Measurements from ENCODE around the gene ENGASE. TPM values are rescaled to one million over a fixed set of nuclear protein-coding genes. Genes with fewer than 3 reads are reported as not detected.

The ENGASE gene
- polyA plus RNA-seq, 1 donor = 21.0 TPM

DNA sequence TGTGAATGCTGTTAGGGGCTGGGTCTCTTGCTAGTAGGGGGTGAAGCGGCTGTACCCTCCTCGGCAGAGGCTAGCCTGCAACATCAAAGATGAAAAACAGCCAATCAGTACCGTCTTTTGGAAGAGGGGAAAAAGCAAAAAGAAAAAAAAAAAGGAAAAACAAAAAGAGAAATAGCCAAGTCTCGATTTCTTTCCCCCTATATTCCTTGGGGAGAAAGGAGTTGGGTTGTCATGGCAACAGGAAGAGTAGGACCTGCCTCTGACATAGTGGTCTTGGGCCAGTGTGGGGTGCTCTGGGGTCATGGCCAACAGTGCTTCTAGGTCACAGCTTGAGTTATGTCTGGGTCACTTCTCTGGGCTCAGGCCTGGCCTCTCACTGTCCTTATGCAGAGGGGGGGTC is 17.9 kb downstream of the ENGASE start:
- no peak for DNase-seq

- DNase-seq = no peak
Observed at GRCh38 chr17:79093270-79093669, 18.6 kb downstream of the ENGASE start.

DNA sequence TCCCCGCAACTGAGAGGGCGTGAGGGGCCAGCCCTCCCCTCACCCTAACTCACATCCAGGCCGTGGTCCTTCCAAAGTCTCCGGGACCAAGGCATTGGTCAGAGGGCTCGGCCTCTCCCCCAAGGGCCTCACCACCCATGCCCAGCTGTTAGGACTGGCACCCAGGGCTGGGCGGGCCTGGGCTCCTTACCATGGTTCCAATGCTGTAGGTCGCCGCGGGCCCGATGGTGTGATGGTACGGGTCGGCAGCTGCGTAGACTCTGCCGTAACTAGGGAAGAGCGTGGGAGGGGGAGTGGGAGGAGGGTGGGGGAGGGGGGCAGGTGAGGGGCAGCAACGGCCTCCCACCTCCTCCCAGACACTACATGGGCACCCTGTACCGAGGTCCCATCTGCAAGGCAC is 19.6 kb downstream of the ENGASE start:
- DNase-seq = no peak

GRCh38 chr17:79095345-79096055 is 20.9 kb downstream of the ENGASE start:
- no peak for DNase-seq

- DNase-seq = no peak
Observed at GRCh38 chr17:79096477-79096876, 21.9 kb downstream of the ENGASE start.

DNA sequence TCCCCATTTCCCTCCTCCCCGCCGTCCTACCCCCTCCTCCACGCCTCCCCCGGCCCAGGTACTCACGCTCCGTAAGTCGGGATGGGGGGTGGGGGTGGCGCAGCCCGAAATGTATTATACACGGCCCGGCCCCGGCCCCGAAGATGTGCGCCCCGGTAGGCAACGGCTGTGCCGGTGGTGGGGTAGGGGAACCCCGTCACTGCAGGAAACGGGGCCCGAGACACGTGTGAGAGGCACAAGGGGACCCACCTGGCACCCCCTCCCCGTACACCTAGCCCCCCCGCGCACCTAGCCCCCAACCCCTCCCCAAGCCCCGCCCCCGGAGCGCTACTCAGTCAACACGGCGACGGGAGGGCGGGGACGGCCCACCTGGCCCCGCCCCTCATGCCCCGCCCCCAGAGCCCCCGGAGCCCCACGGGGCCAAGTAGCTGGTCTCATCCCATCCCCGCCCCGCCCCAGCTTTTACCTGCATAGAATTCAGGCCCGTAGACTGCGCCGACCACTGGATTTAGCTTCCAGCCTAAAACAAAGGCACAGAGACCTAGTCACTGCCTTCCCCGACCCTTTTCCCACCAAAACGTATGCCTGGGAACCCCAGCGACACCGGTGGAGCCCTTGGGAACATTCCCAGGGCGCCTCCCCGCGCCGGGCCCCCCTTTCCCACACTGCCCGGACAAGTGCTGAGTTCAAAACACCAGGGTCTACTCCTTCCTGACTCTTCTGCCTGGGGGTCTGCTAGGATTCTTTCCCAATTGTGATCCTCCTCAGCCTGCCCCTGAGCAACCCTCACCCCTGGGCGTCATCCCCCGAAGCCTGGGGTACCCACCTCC is 22.8 kb downstream of the ENGASE start:
- DNase-seq = no peak

DNA sequence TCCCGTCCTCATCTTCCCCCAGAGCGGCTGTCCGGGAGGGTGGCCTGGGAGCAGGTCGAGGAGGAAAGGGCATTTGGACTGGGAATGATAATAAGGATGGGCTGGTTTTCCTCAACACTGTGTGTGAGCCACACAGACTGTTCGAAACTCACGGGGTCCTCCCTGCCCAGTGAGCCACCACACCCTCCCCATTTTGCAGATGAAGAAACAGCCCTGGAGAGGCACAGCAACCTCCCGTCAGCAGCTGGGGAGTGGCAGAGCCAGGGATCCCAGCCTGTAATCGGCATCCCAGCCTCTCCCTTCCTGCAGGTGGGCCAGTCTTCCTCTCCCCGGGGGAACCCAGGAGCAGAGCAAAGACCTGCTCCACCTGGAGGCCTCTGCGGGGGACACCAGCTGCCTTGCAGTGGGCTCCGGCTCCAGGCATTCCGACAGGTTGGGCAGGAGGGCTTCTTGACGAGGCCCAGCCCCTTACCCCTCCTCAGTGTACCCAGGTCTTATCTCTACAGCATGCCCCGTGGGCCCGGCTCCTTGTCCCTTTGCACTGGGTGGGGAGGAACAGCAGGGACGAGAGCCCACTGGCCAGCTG is 23.8 kb downstream of the ENGASE start:
- no peak for DNase-seq

DNA sequence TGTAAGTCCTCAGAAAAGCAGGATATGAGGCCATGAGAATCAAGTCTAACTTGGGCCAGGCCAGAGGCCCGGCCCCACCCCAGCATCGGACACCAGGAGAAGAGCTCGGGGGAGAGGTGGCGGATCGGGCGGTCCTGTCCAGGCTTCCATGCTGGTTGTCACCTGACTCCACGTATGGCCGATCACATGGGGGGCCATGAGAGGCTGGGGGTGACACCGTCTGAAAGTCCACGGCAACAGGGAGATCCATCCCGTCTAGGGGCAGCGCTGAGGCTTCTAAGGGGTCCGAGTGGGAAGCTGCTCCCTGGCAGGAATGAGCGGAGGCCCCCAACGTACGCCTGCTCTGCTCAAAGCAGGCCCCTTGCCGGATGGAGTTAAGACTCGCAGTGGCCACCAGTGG is 25.8 kb downstream of the ENGASE start:
- no peak for DNase-seq

- DNase-seq = no peak
Observed at GRCh38 chr17:79101111-79101673, 26.6 kb downstream of the ENGASE start.

GRCh38 chr17:79102214-79102613 is 27.6 kb downstream of the ENGASE start:
- no peak for DNase-seq

- DNase-seq = no peak
Observed at GRCh38 chr17:79104898-79105600, 30.4 kb downstream of the ENGASE start.

GRCh38 chr17:79105937-79106336 is 31.3 kb downstream of the ENGASE start:
- DNase-seq = no peak

DNA sequence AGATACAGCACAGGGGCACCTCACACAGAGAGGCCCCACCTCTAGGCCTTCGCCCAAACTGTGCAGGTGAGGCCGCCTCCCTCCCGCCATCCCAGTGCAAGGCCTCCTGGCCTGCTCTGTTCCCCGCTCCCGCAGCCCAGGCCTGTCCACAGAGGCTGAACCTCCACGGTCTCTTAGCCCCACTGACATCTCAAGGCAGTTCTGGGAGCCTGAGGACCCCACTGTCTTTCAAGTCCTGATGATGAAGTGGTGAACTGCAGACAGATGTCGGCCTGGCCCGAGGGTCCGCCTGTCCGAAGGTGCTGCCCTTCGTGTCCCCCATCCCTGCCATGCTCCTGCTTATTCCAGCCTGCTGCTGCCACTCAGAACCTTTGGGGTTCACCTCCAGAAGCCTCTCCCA is 32.3 kb downstream of the ENGASE start:
- no peak for DNase-seq

- no peak for DNase-seq
Observed at GRCh38 chr17:79107499-79108231, 33.0 kb downstream of the ENGASE start.

DNA sequence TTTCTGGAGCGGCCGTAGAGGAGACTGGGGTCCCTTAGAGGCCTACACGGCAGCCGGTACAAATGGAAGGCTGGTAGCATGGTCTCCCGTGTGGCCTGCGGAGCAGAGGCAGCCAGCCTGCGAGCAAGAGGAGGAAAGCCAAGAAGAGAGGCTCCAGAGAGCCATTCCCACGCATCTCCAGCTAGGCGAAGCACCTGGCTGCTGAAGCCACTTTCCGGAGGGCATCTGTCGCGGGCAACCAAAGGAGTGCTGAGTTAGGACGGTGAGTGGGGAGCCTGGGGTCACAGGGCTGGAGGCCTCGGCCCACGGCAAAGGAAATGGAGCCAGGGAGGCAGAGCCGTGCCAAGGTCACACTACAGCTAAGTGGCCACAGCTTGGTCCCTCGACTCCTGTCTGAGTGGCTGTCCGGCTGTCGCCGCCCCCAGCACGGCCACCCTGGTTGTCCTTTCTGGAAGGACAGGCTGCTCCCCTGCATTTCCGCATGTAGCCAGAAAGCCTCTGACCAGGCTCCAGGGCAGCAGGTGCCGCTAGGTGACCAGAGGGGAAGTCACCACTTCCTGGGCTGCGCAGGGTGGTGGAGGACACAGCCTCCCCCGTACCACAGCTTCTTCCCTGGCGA is 33.7 kb downstream of the ENGASE start:
- DNase-seq = no peak

- DNase-seq = no peak
Observed at GRCh38 chr17:79108870-79109269, 34.2 kb downstream of the ENGASE start.

- no peak for DNase-seq
Observed at GRCh38 chr17:79109584-79109983, 35.0 kb downstream of the ENGASE start.

DNA sequence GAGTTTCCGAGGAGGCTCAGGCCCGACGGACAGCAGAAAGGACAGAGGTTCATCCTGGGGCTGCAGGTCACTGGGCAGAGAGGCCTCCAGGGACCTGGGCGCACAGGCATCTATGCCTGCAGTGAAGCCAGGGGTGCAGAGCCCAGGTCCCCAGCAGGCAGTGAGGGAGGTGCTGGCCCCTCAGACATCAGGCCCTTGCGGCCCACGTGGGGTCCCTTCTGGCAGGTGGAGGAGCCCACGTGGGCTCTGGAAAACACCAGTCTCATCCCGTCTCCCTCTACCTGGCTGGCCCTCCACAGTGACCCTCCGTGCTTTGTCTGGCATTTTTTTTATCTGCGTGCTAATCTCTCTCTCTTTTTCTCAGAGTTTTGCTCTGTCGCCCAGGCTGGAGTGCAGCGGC is 36.5 kb downstream of the ENGASE start:
- DNase-seq = no peak

GRCh38 chr17:79112471-79112870 is 37.8 kb downstream of the ENGASE start:
- no peak for DNase-seq

DNA sequence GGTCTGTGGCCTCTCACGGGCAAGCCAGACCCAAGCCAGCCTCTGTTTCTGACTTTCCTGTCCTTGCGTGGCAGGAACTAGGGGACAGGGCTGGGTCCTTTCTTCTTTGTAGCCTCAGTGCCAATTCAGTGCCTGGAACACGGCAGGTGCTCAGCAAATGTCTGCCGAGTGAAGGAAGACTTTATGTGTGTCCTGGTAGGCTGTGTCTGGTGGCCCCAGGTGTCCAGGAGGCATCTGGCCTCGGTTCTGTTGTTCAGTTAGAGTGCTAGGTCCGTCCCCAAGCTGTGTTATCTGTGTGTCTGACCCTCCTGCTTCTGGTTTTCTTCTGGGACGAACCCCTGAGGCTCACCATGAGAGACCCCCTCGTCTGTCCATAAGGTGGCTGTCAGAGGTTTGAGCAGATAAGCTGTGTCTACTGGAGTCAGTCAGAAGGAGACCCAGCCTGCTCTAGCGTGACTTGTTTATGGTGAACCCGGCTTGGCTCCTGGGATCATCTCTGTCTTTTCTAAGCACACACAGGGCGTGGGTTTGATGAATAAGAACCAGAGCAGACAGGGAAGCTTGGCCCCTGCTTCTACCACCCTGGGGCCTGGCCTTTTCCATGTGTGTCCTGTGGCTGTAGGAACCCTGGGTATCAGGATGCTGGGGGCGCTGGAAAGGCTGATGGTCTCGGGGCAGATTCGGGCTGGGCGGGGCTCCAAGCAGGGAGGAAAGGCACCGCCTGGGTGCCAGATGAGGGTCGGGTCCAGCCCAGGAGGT is 39.3 kb downstream of the ENGASE start:
- no peak for DNase-seq

Measured in left kidney (tissue), 2 donors.